ENCODE data around the gene VWA3B. TPM values are rescaled to one million over a fixed set of nuclear protein-coding genes. Genes with fewer than 3 reads are reported as not detected.

The VWA3B gene
- total and polyA plus RNA-seq, 2 of the 4 experiments (the other 2 are of a cell fraction), result not detected

- Histone ChIP-seq H3K4ac (ENCODE audit: low read depth, low read length) (no peak overlapping the region), H2BK20ac (ENCODE audit: low read depth, low read length) (no peak overlapping the region), H3K36me3 (ENCODE audit: control insufficient read depth, insufficient read depth, low read length) (no peaks in the 10 kb centered on the region), H4K20me1 (ENCODE audit: insufficient read depth, low read length) (no peaks in the 10 kb centered on the region), H4K8ac (ENCODE audit: low read depth in 2 of 2, low read length in 2 of 2) (no peak overlapping the region), H3K56ac (ENCODE audit: extremely low read depth, insufficient read depth, low read length) (no peak overlapping the region), H3K4me3 (ENCODE audit: insufficient read depth, low read depth, low read length) (no peak overlapping the region), H3K79me1 (ENCODE audit: low read depth in 1 of 2, low read length in 2 of 2) (no peaks in the 10 kb centered on the region), H3K27ac (ENCODE audit: insufficient read depth, low read length) (no peak overlapping the region), H3K9me3 (ENCODE audit: control insufficient read depth, insufficient read depth, low read length) (no peaks in the 10 kb centered on the region), H3K9ac (ENCODE audit: low read depth, low read length) (no peak overlapping the region), H2AFZ (replicated peaks; ENCODE audit: low read length, poor library complexity) (no peak overlapping the region), H3K18ac (ENCODE audit: low read depth, low read length) (no peak overlapping the region), H2BK120ac (ENCODE audit: low read depth, low read length) (no peak overlapping the region), H2AK5ac (ENCODE audit: low read depth, low read length) (no peak overlapping the region), H2AK9ac (replicated peaks; ENCODE audit: low read depth, low read length, poor library complexity) (no peak overlapping the region), H4K5ac (ENCODE audit: low read depth, low read length) (no peak overlapping the region), H3K27me3 (ENCODE audit: control insufficient read depth, insufficient read depth, low read length) (no peaks in the 10 kb centered on the region), H3K23ac (ENCODE audit: low read depth, low read length) (no peak overlapping the region), H2BK5ac (ENCODE audit: low read depth, low read length, poor library complexity, severe bottlenecking) (no peak overlapping the region), H3K14ac (replicated peaks; ENCODE audit: low read depth, low read length) (no peak overlapping the region), H3K4me1 (ENCODE audit: control insufficient read depth, insufficient read depth, low read length) (no peaks in the 10 kb centered on the region), H3K4me2 (ENCODE audit: low read depth, low read length) (no peak overlapping the region), H2BK15ac (ENCODE audit: low read depth, low read length) (no peak overlapping the region), H3K9me1 (ENCODE audit: insufficient read depth, low read length) (no peaks in the 10 kb centered on the region), H4K91ac (ENCODE audit: insufficient read depth, low read depth, low read length) (no peak overlapping the region)
- intact Hi-C loops (cut with micrococcal nuclease), result no loop called here
- in situ Hi-C loops (cut with MboI; ENCODE audit: low sequenced_read_pairs), result no loop called here
- no peak for TF ChIP-seq POLR2A (IDR thresholded peaks at IDR 0.05; ENCODE audit: low read depth, low read length)
- TF ChIP-seq USF2 (IDR thresholded peaks at IDR 0.05; ENCODE audit: low read depth, low read length), result no peak
- dilution Hi-C loops (cut with HindIII; ENCODE audit: low sequenced_read_pairs, unreplicated experiment), result no loop called here
- WGBS, 2 experiments (ENCODE audit: extremely low coverage in 2 of 2, insufficient read length in 1 of 2), result no CpG with 5 or more reads among the region's 2 CpGs
- no TSS peak for BruUV-seq (replicated peaks)
- ChIA-PET POLR2A (ENCODE audit: unreplicated experiment) (no interaction called here), CTCF (interaction anchor here (1.1 kb wide), 1 partner anchor 257 kb away, joined by 3 read pairs; no protein-coding TSS in a partner anchor)
- DNase-seq, result no peak
- ATAC-seq (ENCODE audit: low read depth), result no peak
Measured at GRCh38 chr2:98108110-98108509, 21.1 kb downstream of the VWA3B start.

Measured in IMR-90 (cell line).